Activated naive CD4-positive, alpha-beta T cell treated with anti-CD3 and anti-CD28 coated beads for 36 hours (primary cell): ENCODE data around the gene TSC22D1. TPM values are rescaled to one million over a fixed set of nuclear protein-coding genes. Genes with fewer than 3 reads are reported as not detected.
A peak's percentile ranks its signal among the peaks of the same experiment; 100 is the strongest.

Experiments
- CTCF ChIA-PET: fragments of 350-600 bp; sonication (Branson Sonifier 250); formaldehyde crosslinking; loops from one replicate; lab custom pipeline; 2021; ENCODE audit warnings: antibody characterized with exemption; lab: Charles Lee
- DNase-seq: peaks from one replicate; pipeline ENCODE4 v3.0.0-alpha.2; 2020
- H3K27ac Mint-ChIP-seq: one replicate; pipeline ENCODE4 v1.8.0; 2021; ENCODE audit warnings: mild to moderate bottlenecking, mixed read lengths
- H3K27me3 Mint-ChIP-seq: one replicate; pipeline ENCODE4 v1.8.0; 2021; ENCODE audit warnings: low read depth, mixed read lengths
- H3K36me3 Mint-ChIP-seq: one replicate; pipeline ENCODE4 v1.8.0; 2021; ENCODE audit warnings: low read depth, mixed read lengths
- H3K4me1 Mint-ChIP-seq: one replicate; pipeline ENCODE4 v1.8.0; 2021; ENCODE audit warnings: low read depth, mixed read lengths
- H3K4me3 Mint-ChIP-seq: one replicate; pipeline ENCODE4 v1.8.0; 2021; ENCODE audit warnings: mild to moderate bottlenecking, moderate library complexity, mixed read lengths
- H3K9me3 Mint-ChIP-seq: one replicate; pipeline ENCODE4 v1.8.0; 2021; ENCODE audit warnings: mixed read lengths
- intact Hi-C: fragments of 100-400 bp; cut with micrococcal nuclease; formaldehyde crosslinking; loops from one replicate; pipeline ENCODE4 v1.15.1; 2023
- total RNA-seq, 2 experiments: library from RNA; stranded (reverse); gene quantifications; one replicate each; pipeline ENCODE4 v1.2.3, GENCODE V29; 2021

The TSC22D1 gene
- total RNA-seq, 2 experiments from 2014 or later: 8.8 to 9.7 TPM

- Mint-ChIP-seq H3K9me3 (no peaks in the 10 kb centered on the region), H3K27me3 (no peaks in the 10 kb centered on the region), H3K36me3 (no peaks in the 10 kb centered on the region), H3K27ac (no peak overlapping the region), H3K4me3 (no peak overlapping the region), H3K4me1 (no peaks in the 10 kb centered on the region)
- no peak for DNase-seq
- intact Hi-C loops: no loop called here
- CTCF ChIA-PET: interaction anchor here (1.2 kb wide), 1 partner anchor 9 kb away, joined by 3 read pairs; no protein-coding TSS in a partner anchor
Measured at GRCh38 chr13:44448373-44448772, 127.8 kb downstream of the TSC22D1 start.

GRCh38 chr13:44447783-44448321, 128.3 kb downstream of the TSC22D1 start:
- CTCF ChIA-PET: no interaction called here

GRCh38 chr13:44440046-44440608, 136.0 kb downstream of the TSC22D1 start:
- intact Hi-C loops: no loop called here
- Mint-ChIP-seq H3K4me3 (no peak overlapping the region), H3K36me3 (no peaks in the 10 kb centered on the region), H3K27me3 (peaks cover 9% of the 10 kb centered on the region), H3K27ac (no peak overlapping the region), H3K9me3 (no peaks in the 10 kb centered on the region), H3K4me1 (peaks cover 15% of the 10 kb centered on the region)
- no peak for DNase-seq
- CTCF ChIA-PET: interaction anchor here (8.2 kb wide), 1 partner anchor 533 kb away, joined by 113 read pairs; no protein-coding TSS in a partner anchor

More at GRCh38 chr13:44447783-44448321, 128.3 kb downstream of the TSC22D1 start:
- Mint-ChIP-seq H3K9me3 (no peaks in the 10 kb centered on the region), H3K27ac (no peak overlapping the region), H3K4me3 (no peak overlapping the region), H3K36me3 (no peaks in the 10 kb centered on the region), H3K4me1 (no peaks in the 10 kb centered on the region), H3K27me3 (no peaks in the 10 kb centered on the region)
- intact Hi-C loops: no loop called here
- DNase-seq: no peak

- CTCF ChIA-PET: interaction anchor here (1.0 to 8.2 kb wide), 8 partner anchors 10 to 532 kb away, joined by 3 to 113 read pairs (median 4); no protein-coding TSS in a partner anchor
- intact Hi-C loops: loop anchor here (5.0 to 10.0 kb wide), 2 partner anchors 147 to 635 kb away; no protein-coding TSS in a partner anchor
- Mint-ChIP-seq H3K4me1 (peaks cover 15% of the 10 kb centered on the region), H3K4me3 (no peak overlapping the region), H3K27ac (no peak overlapping the region), H3K9me3 (no peaks in the 10 kb centered on the region), H3K27me3 (peaks cover 9% of the 10 kb centered on the region), H3K36me3 (peaks cover 3% of the 10 kb centered on the region)
- no peak for DNase-seq
Measured at GRCh38 chr13:44439452-44440024, 136.6 kb downstream of the TSC22D1 start.

- intact Hi-C loops: loop anchor here (1.0 to 10.0 kb wide), 5 partner anchors 146 to 633 kb away; no protein-coding TSS in a partner anchor
- Mint-ChIP-seq H3K27me3 (peaks cover 9% of the 10 kb centered on the region), H3K36me3 (peaks cover 4% of the 10 kb centered on the region), H3K9me3 (no peaks in the 10 kb centered on the region), H3K4me3 (no peak overlapping the region), H3K27ac (no peak overlapping the region), H3K4me1 (peaks cover 15% of the 10 kb centered on the region)
- CTCF ChIA-PET: interaction anchor here (0.7 to 8.2 kb wide), 12 partner anchors 11 to 538 kb away, joined by 3 to 113 read pairs (median 4); no protein-coding TSS in a partner anchor
- DNase-seq: no peak
Measured at GRCh38 chr13:44438234-44438579, 137.9 kb downstream of the TSC22D1 start.

- H3K4me3 Mint-ChIP-seq: peak overlapping the region; percentile 76
- DNase-seq: no peak
Measured at GRCh38 chr13:44437356-44438233, 138.5 kb downstream of the TSC22D1 start.

GRCh38 chr13:44436589-44437337, 139.4 kb downstream of the TSC22D1 start:
- DNase-seq: peak; percentile 50
- H3K4me3 Mint-ChIP-seq: peak overlapping the region; percentile 76
- intact Hi-C loops: loop anchor here (5.0 to 10.0 kb wide), 2 partner anchors 144 to 632 kb away; no protein-coding TSS in a partner anchor
- no peak overlapping the region for H3K27ac Mint-ChIP-seq
- CTCF ChIA-PET: interaction anchor here (0.7 to 8.2 kb wide), 11 partner anchors 32 to 557 kb away, joined by 3 to 113 read pairs (median 4); partner anchors contain the start of genes CCDC122 and LACC1
- no peaks in the 10 kb centered on the region for H3K9me3 Mint-ChIP-seq
- H3K36me3 Mint-ChIP-seq: peaks cover 4% of the 10 kb centered on the region
- peaks cover 9% of the 10 kb centered on the region for H3K27me3 Mint-ChIP-seq
- H3K4me1 Mint-ChIP-seq: peaks cover 15% of the 10 kb centered on the region

More at GRCh38 chr13:44437356-44438233, 138.5 kb downstream of the TSC22D1 start:
- CTCF ChIA-PET: interaction anchor here (0.7 to 8.2 kb wide), 10 partner anchors 31 to 558 kb away, joined by 3 to 113 read pairs (median 4); partner anchors contain the start of genes CCDC122 and LACC1
- no peaks in the 10 kb centered on the region for H3K9me3 Mint-ChIP-seq
- intact Hi-C loops: loop anchor here (1.0 to 10.0 kb wide), 5 partner anchors 145 to 633 kb away; no protein-coding TSS in a partner anchor
- peaks cover 15% of the 10 kb centered on the region for H3K4me1 Mint-ChIP-seq
- no peak overlapping the region for H3K27ac Mint-ChIP-seq
- peaks cover 9% of the 10 kb centered on the region for H3K27me3 Mint-ChIP-seq
- peaks cover 4% of the 10 kb centered on the region for H3K36me3 Mint-ChIP-seq

- no peak for DNase-seq
- peak overlapping the region; percentile 76 for H3K4me3 Mint-ChIP-seq
- peaks cover 15% of the 10 kb centered on the region for H3K4me1 Mint-ChIP-seq
- CTCF ChIA-PET: interaction anchor here (0.9 to 8.2 kb wide), 4 partner anchors 32 to 529 kb away, joined by 5 to 113 read pairs (median 22); no protein-coding TSS in a partner anchor
- intact Hi-C loops: loop anchor here (1.0 to 10.0 kb wide), 6 partner anchors 144 to 631 kb away; no protein-coding TSS in a partner anchor
- H3K27me3 Mint-ChIP-seq: peaks cover 9% of the 10 kb centered on the region
- H3K36me3 Mint-ChIP-seq: peaks cover 4% of the 10 kb centered on the region
- no peaks in the 10 kb centered on the region for H3K9me3 Mint-ChIP-seq
- no peak overlapping the region for H3K27ac Mint-ChIP-seq
Measured at GRCh38 chr13:44435919-44436510, 140.1 kb downstream of the TSC22D1 start.

- DNase-seq: peak; percentile 96
- Mint-ChIP-seq H3K27ac (peak overlapping the region; percentile 24), H3K27me3 (peaks cover 9% of the 10 kb centered on the region), H3K4me3 (peak overlapping the region; percentile 76), H3K36me3 (peaks cover 4% of the 10 kb centered on the region), H3K9me3 (no peaks in the 10 kb centered on the region), H3K4me1 (peaks cover 15% of the 10 kb centered on the region)
- CTCF ChIA-PET: interaction anchor here (1.1 to 8.2 kb wide), 4 partner anchors 244 to 528 kb away, joined by 3 to 113 read pairs (median 21); no protein-coding TSS in a partner anchor
- intact Hi-C loops: loop anchor here (1.0 to 10.0 kb wide), 6 partner anchors 143 to 631 kb away; no protein-coding TSS in a partner anchor
Measured at GRCh38 chr13:44435142-44435918, 140.8 kb downstream of the TSC22D1 start.

GRCh38 chr13:44434766-44435141, 141.4 kb downstream of the TSC22D1 start:
- intact Hi-C loops: loop anchor here (1.0 to 10.0 kb wide), 6 partner anchors 142 to 630 kb away; no protein-coding TSS in a partner anchor
- Mint-ChIP-seq H3K27ac (no peak overlapping the region), H3K4me1 (peaks cover 15% of the 10 kb centered on the region), H3K9me3 (no peaks in the 10 kb centered on the region), H3K36me3 (peaks cover 4% of the 10 kb centered on the region), H3K4me3 (peak overlapping the region; percentile 76), H3K27me3 (peaks cover 9% of the 10 kb centered on the region)
- CTCF ChIA-PET: interaction anchor here (1.1 to 8.2 kb wide), 3 partner anchors 383 to 528 kb away, joined by 3 to 113 read pairs (median 4); no protein-coding TSS in a partner anchor
- no peak for DNase-seq
